Stimulated activated naive B cell treated with anti-CD40 and anti-IgM and Interleukin-4, amounts not matched to agents 10 μg/mL and 1 μg/mL and 100 μg/mL, for 72 hours (primary cell): ENCODE data around the gene KRTAP10-11.
"Not testable (repeated sequence)": the region's sequence is repeated elsewhere in the genome, so short reads cannot be mapped to it uniquely, and the experiment has no call there.

Experiments
- ATAC-seq, 2 donors: fragments of 150-1000 bp; cut with Tn5 transposase; replicated peaks; 2 replicates each; pipeline ENCODE4 v1.10.0; 2021; ENCODE audit warnings: moderate library complexity in 1 of 2
- DNase-seq: peaks from one replicate; pipeline ENCODE4 v3.0.0; 2021
- H3K27ac Mint-ChIP-seq: one replicate; pipeline ENCODE4 v1.8.0; 2022; ENCODE audit warnings: mild to moderate bottlenecking, mixed read lengths
- H3K27me3 Mint-ChIP-seq, 2 donors: one replicate each; pipeline ENCODE4 v1.8.0; 2022; ENCODE audit warnings: mixed read lengths in 2 of 2
- H3K36me3 Mint-ChIP-seq, 2 donors: one replicate each; pipeline ENCODE4 v1.8.0; 2022; ENCODE audit warnings: mixed read lengths in 2 of 2, mild to moderate bottlenecking in 1 of 2
- H3K4me1 Mint-ChIP-seq, 2 donors: one replicate each; pipeline ENCODE4 v1.8.0; 2022; ENCODE audit warnings: mixed read lengths in 2 of 2, mild to moderate bottlenecking in 1 of 2
- H3K4me3 Mint-ChIP-seq, 2 donors: one replicate each; pipeline ENCODE4 v1.8.0; 2022; ENCODE audit warnings: mild to moderate bottlenecking in 2 of 2, mixed read lengths in 2 of 2, moderate library complexity in 1 of 2
- H3K9me3 Mint-ChIP-seq, 2 donors: one replicate each; pipeline ENCODE4 v1.8.0; 2022; ENCODE audit warnings: mixed read lengths in 2 of 2, mild to moderate bottlenecking in 1 of 2

Gene KRTAP10-11

GRCh38 chr21:44619886-44620285 is 26.3 kb upstream of the KRTAP10-11 start:
- no peak for DNase-seq
- no peak overlapping the region for H3K4me3 Mint-ChIP-seq
- H3K27ac Mint-ChIP-seq: no peak overlapping the region
- no peak for ATAC-seq
- H3K9me3 Mint-ChIP-seq: peaks cover 27 to 49% of the 10 kb centered on the region in 2 donors
- peaks cover 10 to 11% of the 10 kb centered on the region in 2 donors for H3K4me1 Mint-ChIP-seq
- peaks cover 17 to 19% of the 10 kb centered on the region in 2 donors for H3K27me3 Mint-ChIP-seq
- peaks cover 6 to 31% of the 10 kb centered on the region in 2 donors for H3K36me3 Mint-ChIP-seq

- DNase-seq (no peak), ATAC-seq (no peak)
- peaks cover 6 to 33% of the 10 kb centered on the region in 2 donors for H3K36me3 Mint-ChIP-seq
- no peak overlapping the region for H3K27ac Mint-ChIP-seq
- H3K4me1 Mint-ChIP-seq: peaks cover 6 to 7% of the 10 kb centered on the region in 2 donors
- peaks cover 24 to 28% of the 10 kb centered on the region in 2 donors for H3K27me3 Mint-ChIP-seq
- H3K9me3 Mint-ChIP-seq: peaks cover 27 to 49% of the 10 kb centered on the region in 2 donors
- no peak overlapping the region for H3K4me3 Mint-ChIP-seq
Measured at GRCh38 chr21:44623575-44623974, 22.6 kb upstream of the KRTAP10-11 start.

- peaks cover 6 to 11% of the 10 kb centered on the region in 2 donors for H3K4me1 Mint-ChIP-seq
- peaks cover 24 to 28% of the 10 kb centered on the region in 2 donors for H3K27me3 Mint-ChIP-seq
- H3K4me3 Mint-ChIP-seq: no peak overlapping the region
- H3K36me3 Mint-ChIP-seq: peaks cover 5 to 20% of the 10 kb centered on the region in 2 donors
- ATAC-seq (no peak), DNase-seq (no peak)
- H3K27ac Mint-ChIP-seq: no peak overlapping the region
- H3K9me3 Mint-ChIP-seq: peaks cover 27 to 36% of the 10 kb centered on the region in 2 donors
Measured at GRCh38 chr21:44625756-44626155, 20.5 kb upstream of the KRTAP10-11 start.

GRCh38 chr21:44626262-44626661 is 20.0 kb upstream of the KRTAP10-11 start:
- no peak overlapping the region for H3K4me3 Mint-ChIP-seq
- DNase-seq: no peak

GRCh38 chr21:44626673-44627143 is 19.5 kb upstream of the KRTAP10-11 start, which contains the start of gene KRTAP10-9:
TSS of gene KRTAP10-9 (plus strand) at chr21:44627093. CDS start at chr21:44627172, 79 bp downstream.
- peaks cover 24 to 30% of the 10 kb centered on the region in 2 donors for H3K27me3 Mint-ChIP-seq
- peaks cover 33 to 43% of the 10 kb centered on the region in 2 donors for H3K9me3 Mint-ChIP-seq
- ATAC-seq (no peak), DNase-seq (no peak)
- H3K4me3 Mint-ChIP-seq: no peak within 1 kb of the TSS
- peaks cover 7 to 28% of the 10 kb centered on the region in 2 donors for H3K36me3 Mint-ChIP-seq
- H3K4me1 Mint-ChIP-seq: peaks cover 6 to 11% of the 10 kb centered on the region in 2 donors
- H3K27ac Mint-ChIP-seq: no peak within 1 kb of the TSS

More at GRCh38 chr21:44626262-44626661, 20.0 kb upstream of the KRTAP10-11 start:
- H3K9me3 Mint-ChIP-seq: peaks cover 31 to 39% of the 10 kb centered on the region in 2 donors
- no peak overlapping the region for H3K27ac Mint-ChIP-seq
- no peak for ATAC-seq
- peaks cover 5 to 24% of the 10 kb centered on the region in 2 donors for H3K36me3 Mint-ChIP-seq
- H3K4me1 Mint-ChIP-seq: peaks cover 6 to 11% of the 10 kb centered on the region in 2 donors
- H3K27me3 Mint-ChIP-seq: peaks cover 24 to 28% of the 10 kb centered on the region in 2 donors

- Mint-ChIP-seq H3K4me1 (peaks cover 6 to 11% of the 10 kb centered on the region in 2 donors), H3K9me3 (peaks cover 37 to 47% of the 10 kb centered on the region in 2 donors), H3K27me3 (peaks cover 24 to 31% of the 10 kb centered on the region in 2 donors), H3K36me3 (peaks cover 7 to 29% of the 10 kb centered on the region in 2 donors)
- H3K27ac Mint-ChIP-seq, DNase-seq, ATAC-seq, H3K4me3 Mint-ChIP-seq: not testable (repeated sequence)
Measured at GRCh38 chr21:44627181-44627822, 18.9 kb upstream of the KRTAP10-11 start.

GRCh38 chr21:44627831-44628233 is 18.4 kb upstream of the KRTAP10-11 start:
- DNase-seq, ATAC-seq, H3K4me3 Mint-ChIP-seq, H3K27ac Mint-ChIP-seq: not testable (repeated sequence)
- peaks cover 24 to 31% of the 10 kb centered on the region in 2 donors for H3K27me3 Mint-ChIP-seq
- H3K36me3 Mint-ChIP-seq: peaks cover 7 to 29% of the 10 kb centered on the region in 2 donors
- H3K4me1 Mint-ChIP-seq: peaks cover 6 to 11% of the 10 kb centered on the region in 2 donors
- H3K9me3 Mint-ChIP-seq: peaks cover 36 to 44% of the 10 kb centered on the region in 2 donors

- no peak for ATAC-seq
- H3K36me3 Mint-ChIP-seq: peaks cover 5 to 25% of the 10 kb centered on the region in 2 donors
- no peak for DNase-seq
- peaks cover 17 to 26% of the 10 kb centered on the region in 2 donors for H3K27me3 Mint-ChIP-seq
- no peak overlapping the region for H3K4me3 Mint-ChIP-seq
- H3K9me3 Mint-ChIP-seq: peaks cover 32 to 35% of the 10 kb centered on the region in 2 donors
- no peak overlapping the region for H3K27ac Mint-ChIP-seq
- H3K4me1 Mint-ChIP-seq: peaks cover 6 to 11% of the 10 kb centered on the region in 2 donors
Measured at GRCh38 chr21:44628707-44629391, 17.4 kb upstream of the KRTAP10-11 start.

- peaks cover 24 to 25% of the 10 kb centered on the region in 2 donors for H3K9me3 Mint-ChIP-seq
- no peak overlapping the region for H3K27ac Mint-ChIP-seq
- peaks cover 13 to 19% of the 10 kb centered on the region in 2 donors for H3K27me3 Mint-ChIP-seq
- no peak overlapping the region for H3K4me3 Mint-ChIP-seq
- DNase-seq (no peak), ATAC-seq (no peak)
- peaks cover 2 to 15% of the 10 kb centered on the region in 2 donors for H3K36me3 Mint-ChIP-seq
- H3K4me1 Mint-ChIP-seq: peaks cover 6 to 11% of the 10 kb centered on the region in 2 donors
Measured at GRCh38 chr21:44630440-44630839, 15.8 kb upstream of the KRTAP10-11 start.

GRCh38 chr21:44632067-44632466 is 14.1 kb upstream of the KRTAP10-11 start:
- no peak overlapping the region for H3K27ac Mint-ChIP-seq
- H3K27me3 Mint-ChIP-seq: peaks cover 22 to 28% of the 10 kb centered on the region in 2 donors
- H3K4me1 Mint-ChIP-seq: peaks cover 6 to 11% of the 10 kb centered on the region in 2 donors
- DNase-seq (no peak), ATAC-seq (no peak)
- H3K9me3 Mint-ChIP-seq: peaks cover 24 to 25% of the 10 kb centered on the region in 2 donors
- H3K36me3 Mint-ChIP-seq: peaks cover 2 to 15% of the 10 kb centered on the region in 2 donors
- no peak overlapping the region for H3K4me3 Mint-ChIP-seq

- H3K27ac Mint-ChIP-seq: no peak overlapping the region
- H3K36me3 Mint-ChIP-seq: peaks cover 2 to 13% of the 10 kb centered on the region in 2 donors
- H3K9me3 Mint-ChIP-seq: peaks cover 21 to 22% of the 10 kb centered on the region in 2 donors
- peaks cover 48 to 50% of the 10 kb centered on the region in 2 donors for H3K27me3 Mint-ChIP-seq
- DNase-seq (no peak), ATAC-seq (no peak)
- H3K4me3 Mint-ChIP-seq: no peak overlapping the region
- H3K4me1 Mint-ChIP-seq: no peaks in the 10 kb centered on the region
Measured at GRCh38 chr21:44636209-44637017, 9.8 kb upstream of the KRTAP10-11 start.

GRCh38 chr21:44637018-44637850 is 9.0 kb upstream of the KRTAP10-11 start, which contains the start of gene KRTAP10-10:
TSS of gene KRTAP10-10 (plus strand) at chr21:44637356. CDS start at chr21:44637418, 62 bp downstream.
- Mint-ChIP-seq H3K36me3 (peaks cover 0 to 10% of the 10 kb centered on the region in 2 donors), H3K4me1 (no peaks in the 10 kb centered on the region), H3K27me3 (peaks cover 48 to 50% of the 10 kb centered on the region in 2 donors), H3K4me3 (no peak within 1 kb of the TSS), H3K27ac (no peak within 1 kb of the TSS), H3K9me3 (peaks cover 16 to 19% of the 10 kb centered on the region in 2 donors)
- ATAC-seq (no peak), DNase-seq (no peak)

GRCh38 chr21:44637851-44638348 is 8.3 kb upstream of the KRTAP10-11 start:
- not testable (repeated sequence) for H3K36me3 Mint-ChIP-seq, H3K4me3 Mint-ChIP-seq, ATAC-seq, DNase-seq, H3K4me1 Mint-ChIP-seq, H3K27ac Mint-ChIP-seq
- Mint-ChIP-seq H3K9me3 (peaks cover 12 to 16% of the 10 kb centered on the region in 2 donors), H3K27me3 (peaks cover 48 to 50% of the 10 kb centered on the region in 2 donors)
